Smooth muscle cell of the brain vasculature (primary cell): ENCODE measurements around the gene PCSK6.
"Not testable (repeated sequence)": the region's sequence is repeated elsewhere in the genome, so short reads cannot be mapped to it uniquely, and the experiment has no call there.

ENCODE experiments used
- DNase-seq: peaks from one replicate; pipeline ENCODE4 v3.0.0-alpha.2; 2012; ENCODE audit warnings: low read depth, low spot score

The PCSK6 gene

DNA sequence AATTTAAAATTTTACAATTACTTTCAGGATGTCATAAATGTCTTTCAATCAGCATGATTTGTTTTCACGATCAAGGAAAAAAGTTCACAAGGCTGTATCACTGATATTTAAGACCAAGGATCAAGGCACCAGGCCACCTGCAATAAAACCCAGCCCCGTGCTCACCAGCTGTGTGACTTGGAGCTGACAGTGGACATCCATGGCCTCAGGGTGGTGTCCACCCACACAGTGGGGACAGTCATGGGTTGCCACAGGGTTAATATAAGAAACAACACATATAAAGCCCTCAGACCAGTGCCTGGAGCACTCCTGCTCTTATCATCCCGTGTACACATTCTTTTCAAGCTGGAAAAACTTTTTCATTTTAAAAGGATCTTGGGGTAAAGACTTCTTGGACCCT, 56.5 kb downstream of the PCSK6 start:
- DNase-seq: no peak

DNA sequence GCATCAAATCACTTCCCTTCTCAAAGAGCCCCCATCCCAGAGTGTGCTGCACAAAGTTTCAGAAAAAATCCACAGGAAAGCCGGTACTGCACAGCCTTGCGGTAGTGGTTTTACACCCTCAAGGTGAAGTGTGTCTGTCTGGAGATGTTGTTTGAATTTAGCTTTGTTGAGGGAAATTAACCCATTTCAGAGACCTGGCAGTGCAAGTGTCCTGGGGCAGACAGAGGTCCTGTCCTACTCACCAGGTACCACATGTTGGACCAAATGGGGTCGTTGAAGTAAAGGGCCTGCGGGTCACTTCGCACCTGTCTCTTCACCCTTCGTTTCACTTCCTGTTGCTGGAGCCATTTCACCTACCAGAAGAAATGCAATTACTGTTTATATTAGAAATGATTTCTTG, 57.8 kb downstream of the PCSK6 start:
- DNase-seq: no peak

DNA sequence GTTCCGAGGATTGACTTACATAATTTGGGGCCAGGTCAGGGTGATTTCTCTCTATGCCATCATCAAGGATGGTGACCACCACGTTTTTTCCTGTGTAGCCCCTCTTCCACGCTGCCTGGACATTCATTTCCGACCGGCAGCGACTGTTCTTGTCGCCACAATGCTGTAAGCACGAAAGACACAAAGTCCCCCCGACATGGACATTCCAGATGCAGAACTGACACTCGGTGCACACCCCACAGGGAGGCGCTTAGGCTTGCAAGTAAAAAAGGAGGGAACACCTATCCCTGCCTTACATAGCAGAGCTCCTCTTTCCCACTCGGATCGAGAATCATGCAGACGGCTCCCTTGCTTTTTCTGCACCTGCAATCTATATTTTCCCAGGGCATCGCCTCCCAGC, 58.2 kb downstream of the PCSK6 start:
- no peak for DNase-seq

DNA sequence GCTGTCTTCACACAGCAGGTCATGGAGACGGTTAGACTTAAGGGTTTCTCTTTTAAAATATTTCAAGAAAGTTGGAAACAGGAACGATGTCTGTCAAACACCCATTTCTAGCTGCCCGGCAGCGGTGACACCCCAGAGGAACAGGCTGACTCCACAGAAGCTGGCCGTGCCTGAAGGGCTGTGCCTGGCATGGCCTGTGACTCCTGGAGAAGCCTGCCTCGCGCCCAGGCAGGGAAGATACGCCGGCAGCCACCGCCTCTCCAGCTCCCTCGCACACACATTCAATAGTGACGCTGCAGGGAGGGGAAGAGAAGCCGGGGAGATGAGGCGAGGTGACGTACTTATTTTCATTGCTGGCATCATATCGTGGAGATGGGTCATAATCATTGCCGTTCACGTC, 59.9 kb downstream of the PCSK6 start:
- no peak for DNase-seq

DNA sequence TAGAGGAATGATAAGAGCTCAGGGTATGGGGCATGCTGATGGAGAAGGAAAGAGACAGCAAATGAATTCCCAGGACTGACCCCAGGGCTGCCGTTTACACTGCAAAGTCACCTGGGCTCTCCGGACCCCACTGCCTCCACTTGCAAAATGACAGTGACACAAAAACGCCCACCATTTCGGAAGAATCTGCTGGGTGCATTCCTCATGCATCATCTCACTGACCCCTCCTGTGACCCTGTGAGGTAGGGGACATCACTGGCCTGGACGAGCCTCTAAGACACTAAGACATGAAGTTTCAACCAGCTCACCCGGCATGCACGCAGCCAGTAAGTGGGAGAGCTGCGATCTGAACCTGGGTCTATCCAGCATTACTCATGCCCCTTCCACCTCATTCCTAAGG, 60.3 kb downstream of the PCSK6 start:
- no peak for DNase-seq

DNA sequence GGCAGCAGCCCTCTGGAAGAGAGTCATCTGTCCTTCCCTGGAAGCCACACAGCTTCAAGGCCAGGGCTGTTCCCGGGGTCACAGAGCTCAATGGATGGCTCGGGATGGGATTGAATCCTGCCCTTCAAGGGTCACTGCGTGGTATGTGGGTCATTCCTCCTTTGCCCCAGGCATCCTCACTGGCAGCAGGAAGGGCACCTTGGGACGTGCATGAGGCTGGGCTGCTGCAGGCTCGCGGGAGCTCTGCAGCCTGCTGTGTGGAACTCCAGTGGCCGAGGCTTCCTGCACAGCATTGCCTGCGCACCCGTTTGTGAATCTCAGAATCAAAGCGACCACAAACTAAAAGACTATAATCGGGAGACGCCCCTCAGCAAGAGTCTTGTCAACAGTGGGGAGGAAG, 60.7 kb downstream of the PCSK6 start:
- no peak for DNase-seq

DNA sequence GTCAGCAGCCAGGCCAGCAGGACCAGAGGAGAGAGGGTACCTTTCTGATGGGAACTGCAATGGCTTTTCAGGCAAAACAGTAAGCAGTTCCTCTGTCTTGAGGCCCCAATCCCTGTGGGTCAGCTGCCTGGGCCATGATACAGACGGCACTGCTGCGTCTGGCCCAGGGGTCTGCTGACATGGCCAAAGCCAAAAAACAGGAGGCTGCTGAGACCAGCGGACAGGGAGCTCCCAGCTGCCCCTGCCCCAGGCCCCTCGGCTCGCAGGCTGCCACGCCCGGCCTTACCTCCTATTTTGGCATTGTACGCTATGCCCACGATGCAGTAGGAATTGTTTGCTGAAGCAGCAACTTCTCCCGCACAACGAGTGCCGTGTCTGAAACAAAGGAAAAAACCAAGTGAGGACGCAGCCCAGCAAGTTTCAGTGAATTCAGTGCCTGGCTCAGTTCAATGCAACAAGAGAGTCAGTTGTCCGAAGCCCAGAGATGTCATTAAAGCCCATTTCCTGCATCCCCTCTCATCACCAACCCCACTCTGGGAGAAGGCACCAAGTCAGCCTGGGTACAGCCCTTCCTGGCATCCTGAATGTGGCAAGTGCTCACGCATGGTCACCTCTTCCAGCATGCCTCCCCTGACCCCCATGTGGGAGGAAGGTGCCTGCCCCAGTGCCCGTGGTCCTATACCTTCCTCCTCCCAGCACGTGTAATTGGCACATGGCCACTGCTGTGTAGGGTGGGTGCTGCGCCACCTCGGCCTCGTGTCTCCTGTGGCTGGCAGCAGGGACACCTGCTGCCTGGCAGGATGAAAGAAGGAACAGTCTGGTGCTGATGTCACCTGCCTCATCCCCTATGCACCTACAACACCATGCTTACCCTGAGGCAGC, 61.7 kb downstream of the PCSK6 start:
- no peak for DNase-seq

DNA sequence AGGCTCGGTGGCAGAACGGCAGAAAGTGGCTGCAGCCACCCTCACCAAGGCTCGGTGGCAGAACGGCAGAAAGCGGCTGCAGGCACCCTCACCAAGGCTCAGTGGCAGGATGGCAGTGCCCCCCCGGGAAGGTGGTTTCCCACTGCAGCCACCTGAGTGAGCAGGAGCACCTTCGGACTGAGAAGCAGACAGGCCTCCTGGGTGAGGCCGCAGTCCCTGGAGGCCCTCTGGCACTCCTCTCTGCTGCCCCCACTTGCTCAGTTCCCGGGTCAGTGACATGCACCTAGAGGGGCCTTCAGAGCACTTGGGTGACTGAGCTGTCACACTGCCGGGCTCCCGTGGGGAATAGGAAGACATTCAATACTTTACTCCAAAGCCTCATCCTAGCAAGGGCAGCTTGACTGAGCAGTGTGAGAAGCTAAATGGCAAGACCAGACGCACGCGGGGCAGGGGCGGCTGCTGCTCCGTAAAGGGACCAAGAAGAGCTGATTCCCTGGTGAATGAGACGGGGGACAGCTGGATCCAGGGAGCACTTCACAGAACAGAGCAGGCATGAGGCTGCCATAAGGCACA, 62.7 kb downstream of the PCSK6 start:
- DNase-seq: no peak

DNA sequence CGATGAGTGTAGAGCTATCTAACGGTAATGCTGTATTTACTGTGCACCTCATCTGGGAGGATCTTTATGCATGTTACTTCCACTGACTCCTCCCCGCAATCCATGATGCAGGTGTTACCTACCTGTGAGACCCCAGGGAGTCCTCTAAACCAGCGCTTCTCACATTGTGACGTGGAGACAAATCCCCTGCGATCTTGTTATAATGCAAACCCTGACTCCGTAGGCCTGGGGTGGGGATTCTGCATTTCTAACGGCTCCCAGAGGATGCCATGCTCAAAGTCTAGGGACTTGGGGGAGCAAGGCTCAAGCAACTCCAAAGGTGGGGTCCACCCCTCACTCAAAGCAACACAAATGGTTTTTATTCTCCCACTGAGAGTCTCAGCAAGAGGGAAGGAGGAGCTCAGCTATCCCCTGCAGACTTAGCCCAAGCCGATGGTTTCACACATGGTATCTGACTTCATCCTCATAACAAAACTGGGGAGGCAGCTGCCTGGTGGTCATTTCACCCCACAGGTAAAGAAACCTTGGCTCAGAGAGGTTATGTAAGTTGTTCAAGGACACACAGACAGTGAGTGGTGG, 63.6 kb downstream of the PCSK6 start:
- no peak for DNase-seq

DNA sequence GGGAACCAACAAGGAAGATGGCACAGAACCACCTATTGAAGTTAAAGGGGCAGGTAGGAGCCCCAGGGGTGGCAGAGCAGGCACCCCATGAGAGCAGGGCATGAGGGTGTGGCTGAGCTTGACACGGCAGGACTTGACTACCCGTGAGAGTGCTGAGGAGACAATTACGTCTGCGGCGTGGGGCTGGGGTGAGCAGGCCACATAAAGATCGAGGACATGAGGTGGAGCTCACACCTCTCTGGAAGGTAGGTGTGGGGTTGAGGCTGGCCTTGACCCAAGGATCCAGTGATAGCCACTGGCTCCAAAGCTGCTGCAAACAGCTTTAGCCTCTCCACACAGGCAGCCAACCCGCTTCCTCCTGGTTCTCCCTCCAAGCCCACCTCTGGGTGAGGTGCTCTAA, 64.5 kb downstream of the PCSK6 start:
- no peak for DNase-seq

DNA sequence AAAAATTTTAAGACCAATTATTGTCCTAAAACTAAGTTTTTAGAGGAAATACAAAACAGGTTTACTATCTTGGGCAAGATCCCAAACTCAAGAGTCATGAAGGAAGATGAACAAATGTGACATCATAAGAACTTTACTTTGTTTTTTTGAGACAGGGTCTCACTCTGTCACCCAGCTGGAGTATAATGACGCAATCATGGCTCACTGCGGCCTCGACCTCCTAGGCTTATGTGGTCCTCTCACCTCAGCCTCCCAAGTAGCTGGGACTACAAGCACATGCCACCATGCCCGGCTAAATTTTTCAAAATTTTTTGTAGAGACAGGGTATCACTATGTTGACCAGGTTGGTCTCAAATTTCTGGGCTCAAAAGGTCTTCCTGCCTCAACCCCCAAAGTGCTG, 69.3 kb downstream of the PCSK6 start:
- no peak for DNase-seq

DNA sequence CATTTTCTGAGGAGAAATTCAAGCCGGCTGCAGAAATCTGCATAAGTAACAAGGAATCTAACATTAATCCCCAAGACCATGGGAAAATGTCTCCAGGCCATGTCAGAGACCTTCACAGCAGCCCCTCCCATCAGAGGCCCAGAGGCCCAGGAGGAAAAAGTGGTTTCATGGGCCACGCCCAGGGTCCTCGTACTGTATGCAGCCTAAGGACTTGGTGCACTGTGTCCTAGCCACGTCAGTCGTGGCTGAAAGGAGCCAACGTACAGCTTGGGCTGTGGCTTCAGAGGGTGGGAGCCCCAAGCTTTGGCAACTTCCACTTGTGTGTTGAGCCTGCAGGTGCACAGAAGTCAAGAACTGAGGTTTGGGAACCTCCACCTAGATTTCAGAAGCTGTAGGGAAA, 73.0 kb downstream of the PCSK6 start:
- not testable (repeated sequence) for DNase-seq

DNA sequence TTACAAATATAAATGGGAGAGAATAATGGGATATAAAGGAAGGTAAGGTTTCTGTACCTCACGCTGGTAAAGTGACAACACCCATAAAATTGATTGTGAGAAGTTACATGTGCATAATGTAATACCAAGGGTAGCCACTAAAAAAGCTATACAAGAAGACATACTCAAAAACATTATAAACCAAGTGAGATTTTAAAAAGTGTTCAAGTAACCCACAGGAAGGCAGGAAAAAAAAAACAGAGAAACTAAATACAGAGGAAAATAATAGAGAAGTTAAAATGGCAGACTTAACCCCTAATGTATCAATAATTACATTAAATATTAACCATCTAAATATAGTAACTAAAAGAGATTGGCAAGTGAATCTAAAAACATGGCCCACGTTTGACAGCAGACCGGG, 76.3 kb downstream of the PCSK6 start:
- DNase-seq: no peak

DNA sequence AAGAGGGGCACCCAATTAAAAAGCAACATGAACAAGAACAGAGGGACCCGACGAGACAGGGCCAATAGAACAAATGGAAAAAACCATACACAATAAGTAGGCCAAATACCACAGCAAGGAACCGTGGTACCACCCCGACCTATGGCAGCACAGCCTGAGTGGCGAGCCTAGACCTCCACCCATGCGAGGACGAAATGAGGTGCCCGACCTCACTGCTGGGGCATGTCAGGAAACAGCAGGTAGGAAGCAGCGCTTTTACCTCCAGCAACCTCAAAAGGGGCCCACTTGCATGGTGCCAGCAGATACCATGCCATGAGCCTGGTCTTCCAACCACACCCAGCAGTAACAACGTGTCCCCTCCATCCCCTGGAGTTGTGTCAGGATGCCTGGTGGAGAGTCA, 77.9 kb downstream of the PCSK6 start:
- DNase-seq: no peak

DNA sequence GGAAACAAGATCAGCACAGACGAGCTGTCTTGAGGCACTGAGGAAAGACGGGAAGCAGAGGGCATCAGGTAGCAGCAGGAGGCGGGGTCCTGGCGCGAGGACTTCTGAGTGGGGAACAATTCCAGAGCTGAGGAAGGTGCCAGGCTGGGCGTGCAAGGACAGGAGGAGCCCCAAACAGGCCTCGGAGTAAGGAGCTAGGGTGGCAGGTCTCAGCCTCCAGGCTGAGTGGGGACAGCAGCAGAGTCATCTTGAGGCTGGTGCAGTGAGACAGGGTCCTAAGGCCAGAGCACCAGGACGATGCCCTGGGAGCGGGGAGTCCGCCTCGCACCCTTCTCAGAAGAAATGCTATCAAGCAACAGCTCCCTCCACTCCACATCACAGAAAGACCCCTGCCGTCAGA, 78.4 kb downstream of the PCSK6 start:
- DNase-seq: no peak

DNA sequence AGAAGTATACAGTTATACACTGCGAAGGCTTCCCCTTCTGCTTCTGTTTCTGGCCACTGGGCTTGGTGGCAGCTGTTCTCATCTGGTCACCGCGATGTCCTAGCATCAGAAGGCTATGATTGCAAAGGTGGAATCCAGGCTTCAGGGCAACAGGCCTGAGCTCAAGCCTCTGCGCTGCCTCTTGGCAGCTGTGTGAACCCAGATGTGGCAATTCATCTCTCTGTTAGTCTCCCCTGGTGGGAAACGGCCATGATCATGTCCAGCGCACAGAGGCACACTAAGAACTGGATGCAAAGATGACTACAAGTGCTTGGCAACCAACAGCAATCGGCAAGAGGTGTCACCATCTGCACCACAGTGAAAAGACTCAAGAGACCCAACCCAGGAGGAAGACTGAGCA, 78.9 kb downstream of the PCSK6 start:
- DNase-seq: no peak

DNA sequence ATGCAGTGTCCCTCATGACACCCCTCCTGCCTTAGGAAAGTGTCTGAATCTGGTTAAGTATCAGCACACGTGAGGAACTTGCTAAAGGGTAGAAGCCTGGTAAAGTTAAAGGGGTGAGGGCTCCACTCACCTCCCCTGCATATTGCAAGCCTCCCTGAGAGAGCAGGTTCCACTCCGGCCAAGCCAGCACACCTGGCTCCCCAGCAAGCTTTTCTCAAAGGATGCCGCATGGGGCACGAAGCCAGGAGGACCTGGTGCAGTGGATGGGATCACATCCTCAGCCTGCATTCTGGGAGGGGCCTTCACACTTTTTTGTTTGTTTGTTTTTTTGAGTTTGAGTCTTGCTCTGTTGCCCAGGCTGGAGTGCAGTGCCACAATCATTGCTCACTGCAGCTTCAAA, 79.9 kb downstream of the PCSK6 start:
- no peak for DNase-seq

DNA sequence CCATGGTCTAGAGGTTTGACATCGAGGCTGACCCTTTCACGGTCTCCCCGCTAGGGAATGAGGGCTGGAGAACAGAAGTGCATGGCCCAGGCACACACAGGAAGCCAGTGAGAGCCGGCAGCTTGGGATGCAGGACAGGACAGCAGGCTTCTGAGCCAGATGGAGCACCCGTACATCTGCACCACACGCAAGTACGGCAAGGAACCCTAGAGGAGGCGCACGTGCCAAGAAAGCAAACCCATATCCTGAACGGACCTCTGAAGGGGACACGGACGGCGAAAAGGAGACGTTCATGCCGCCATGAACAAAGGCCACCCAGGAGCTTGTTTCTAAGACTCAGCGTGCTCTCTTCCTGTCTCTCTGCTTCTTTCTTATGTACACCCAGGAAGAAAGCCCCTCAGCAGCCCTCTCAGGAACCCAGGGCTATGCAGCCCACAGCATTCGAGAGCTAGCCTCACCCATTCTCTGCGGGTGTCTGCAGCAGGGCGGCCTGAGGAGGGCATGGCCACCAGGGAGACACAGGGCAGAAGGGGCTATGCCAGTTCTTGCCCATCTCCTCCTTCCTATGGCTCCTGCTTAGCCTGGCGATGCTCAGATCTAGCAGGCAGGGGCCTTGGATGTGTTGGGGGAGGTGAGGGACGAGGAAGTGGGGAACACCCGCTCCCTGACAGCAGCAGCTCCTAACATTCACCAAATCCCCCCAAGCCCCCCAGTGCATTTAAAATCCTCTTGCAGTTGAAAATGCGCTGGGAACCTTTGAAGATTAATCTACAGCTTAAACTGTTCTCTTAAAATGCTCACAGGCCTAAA, 81.3 kb downstream of the PCSK6 start:
- no peak for DNase-seq

DNA sequence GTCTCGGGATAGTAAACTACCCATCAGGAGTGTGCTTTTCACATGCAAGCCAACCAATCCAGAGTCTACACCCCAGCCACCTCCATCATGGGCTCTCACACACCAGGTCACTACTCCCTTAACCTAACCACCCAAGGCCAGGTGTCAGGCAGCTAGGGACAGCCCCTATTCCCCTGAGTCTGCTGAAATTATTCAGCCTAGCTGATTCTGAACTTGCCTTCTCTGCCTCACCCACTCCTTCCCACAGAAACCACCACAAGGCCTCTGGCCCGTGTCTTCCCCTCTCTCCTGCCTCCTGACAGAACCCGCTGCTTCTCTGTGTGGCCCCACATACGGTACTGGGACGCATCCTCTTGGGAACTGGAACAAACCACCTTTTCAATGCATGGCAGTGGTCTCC, 82.1 kb downstream of the PCSK6 start:
- DNase-seq: no peak

DNA sequence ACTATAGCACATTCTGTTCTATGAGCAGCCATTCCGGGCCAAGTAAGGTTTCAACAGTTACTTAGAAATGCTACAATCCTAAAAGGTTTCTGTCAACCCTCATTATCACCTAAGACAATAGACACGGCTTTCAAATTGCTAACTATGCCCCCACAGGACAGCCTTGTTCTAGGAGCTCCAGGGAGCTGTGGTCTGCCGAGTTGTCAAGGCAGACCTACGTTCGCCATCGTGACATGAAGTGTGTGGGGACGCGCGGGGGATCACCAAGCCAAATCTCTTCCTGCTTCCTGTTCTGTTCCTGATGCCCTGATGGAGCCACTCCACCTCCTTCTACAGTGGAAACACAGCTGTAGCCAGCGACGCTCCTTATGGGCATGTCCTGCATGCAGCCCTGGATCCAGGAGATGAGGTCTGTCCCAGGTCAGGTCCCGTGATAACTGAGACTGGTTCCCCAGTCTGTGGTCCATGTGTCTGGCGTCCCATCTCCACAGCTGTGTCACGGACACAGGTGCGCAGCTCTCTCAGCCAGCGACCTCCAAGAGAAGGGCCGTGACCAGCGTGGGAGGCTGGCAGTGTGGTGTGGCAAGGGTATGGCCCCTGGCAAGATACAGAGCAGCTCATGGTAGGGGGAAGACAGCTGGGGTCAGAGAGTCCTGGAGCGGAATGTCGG, 82.8 kb downstream of the PCSK6 start:
- no peak for DNase-seq

DNA sequence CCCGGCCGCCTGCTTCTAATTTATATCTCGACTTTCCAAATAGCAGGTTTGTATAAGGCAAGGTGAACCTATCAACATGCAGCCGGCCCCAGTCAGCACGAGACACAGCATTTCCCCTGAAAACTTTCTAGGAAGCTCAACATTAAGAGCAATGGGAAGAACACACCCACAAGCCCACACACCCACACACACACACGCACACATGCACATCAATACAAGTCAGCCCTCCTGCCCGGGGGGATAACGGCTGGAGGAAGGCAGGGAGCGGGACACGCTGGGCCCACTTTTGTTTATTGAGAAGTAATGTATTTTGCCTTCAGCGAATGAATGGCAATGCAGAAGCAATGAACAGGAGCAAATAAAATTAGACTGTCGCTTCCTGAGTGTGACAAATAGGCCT, 83.5 kb downstream of the PCSK6 start:
- DNase-seq: no peak

DNA sequence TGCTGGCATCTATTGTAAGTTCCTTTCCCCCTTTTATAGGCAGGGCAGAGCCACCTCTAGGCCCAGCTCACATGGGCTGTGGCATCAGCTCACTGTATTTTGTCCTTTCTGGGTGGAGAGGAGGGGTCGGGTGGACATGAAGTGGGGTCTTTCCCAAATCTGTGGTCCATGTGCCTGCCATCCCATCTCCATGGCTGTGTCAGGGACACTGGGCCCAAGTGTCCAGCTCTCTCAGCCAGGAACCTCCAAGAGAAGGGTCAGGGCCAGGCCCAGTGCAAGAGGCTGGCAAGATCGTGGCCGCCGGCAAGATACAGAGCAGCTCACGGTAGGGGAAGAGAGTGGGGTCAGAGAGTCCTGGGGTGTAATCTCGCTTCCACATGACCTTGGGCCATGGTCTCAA, 85.3 kb downstream of the PCSK6 start:
- no peak for DNase-seq
